GM18511 (cell line): Measurements from ENCODE around the gene UNC5CL.
A peak's percentile ranks its signal among the peaks of the same experiment; 100 is the strongest.

Experiments used
- ATAC-seq: cut with Tn5 transposase; IDR thresholded peaks from one replicate; pipeline ENCODE4 v1.9.1; 2021; ENCODE audit warnings: mild to moderate bottlenecking, moderate library complexity; ENCODE audit not compliant: unreplicated experiment

The UNC5CL gene

GRCh38 chr6:41039060-41039998 is at the start of gene UNC5CL:
Gene UNC5CL, minus strand, starts transcription at chr6:41039221. Its CDS starts 4,147 bp downstream, at chr6:41035074.
- ATAC-seq: no peak

- no peak for ATAC-seq
Measured at GRCh38 chr6:41088451-41088850, 49.4 kb upstream of the UNC5CL start.

- no peak for ATAC-seq
Measured at GRCh38 chr6:41085182-41085581, 46.2 kb upstream of the UNC5CL start.

GRCh38 chr6:41083072-41083471 is 44.1 kb upstream of the UNC5CL start:
- ATAC-seq: no peak

- ATAC-seq: no peak
Measured at GRCh38 chr6:41080621-41081020, 41.6 kb upstream of the UNC5CL start.

GRCh38 chr6:41079080-41079479 is 40.1 kb upstream of the UNC5CL start:
- ATAC-seq: no peak

GRCh38 chr6:41078101-41078500 is 39.1 kb upstream of the UNC5CL start:
- ATAC-seq: no peak

GRCh38 chr6:41077536-41077935 is 38.5 kb upstream of the UNC5CL start:
- ATAC-seq: no peak

- ATAC-seq: no peak
Measured at GRCh38 chr6:41075651-41076626, 36.9 kb upstream of the UNC5CL start.

- no peak for ATAC-seq
Measured at GRCh38 chr6:41074692-41075436, 35.8 kb upstream of the UNC5CL start.

- ATAC-seq: no peak
Measured at GRCh38 chr6:41073968-41074691, 35.1 kb upstream of the UNC5CL start.

GRCh38 chr6:41073203-41073967 is 34.4 kb upstream of the UNC5CL start:
- ATAC-seq: peak; percentile 39

- peak; percentile 68 for ATAC-seq
Measured at GRCh38 chr6:41072836-41073202, 33.8 kb upstream of the UNC5CL start, which contains the start of gene NFYA. Gene NFYA, plus strand, starts transcription at chr6:41072974. Its CDS starts 6,116 bp downstream, at chr6:41079090.

- ATAC-seq: peak; percentile 75
Measured at GRCh38 chr6:41071923-41072835, 33.2 kb upstream of the UNC5CL start, which contains the start of gene OARD1. Gene OARD1, minus strand, starts transcription at chr6:41072356. Its CDS starts 722 bp downstream, at chr6:41071634.

- no peak for ATAC-seq
Measured at GRCh38 chr6:41071501-41071922, 32.5 kb upstream of the UNC5CL start.

- no peak for ATAC-seq
Measured at GRCh38 chr6:41066867-41067304, 27.9 kb upstream of the UNC5CL start.

GRCh38 chr6:41065550-41066026 is 26.6 kb upstream of the UNC5CL start:
- no peak for ATAC-seq

GRCh38 chr6:41064841-41065240 is 25.8 kb upstream of the UNC5CL start:
- no peak for ATAC-seq
